AG08396 (cell line): ENCODE measurements around the gene MAST2.
"Not testable (repeated sequence)": the region's sequence is repeated elsewhere in the genome, so short reads cannot be mapped to it uniquely, and the experiment has no call there.

Experiments
- DNase-seq: peaks from one replicate; pipeline ENCODE4 v3.0.0; 2012; ENCODE audit warnings: low spot score, mixed read lengths

Gene MAST2

GRCh38 chr1:45894331-45894730, 90.9 kb downstream of the MAST2 start:
- DNase-seq: no peak

GRCh38 chr1:45894921-45895320, 91.5 kb downstream of the MAST2 start:
- no peak for DNase-seq

GRCh38 chr1:45895406-45895805, 92.0 kb downstream of the MAST2 start:
- no peak for DNase-seq

GRCh38 chr1:45906883-45907282, 103.5 kb downstream of the MAST2 start:
- no peak for DNase-seq

GRCh38 chr1:45908611-45909140, 105.3 kb downstream of the MAST2 start:
- no peak for DNase-seq

GRCh38 chr1:45911634-45912033, 108.2 kb downstream of the MAST2 start:
- DNase-seq: no peak

GRCh38 chr1:45913183-45913683, 109.8 kb downstream of the MAST2 start:
- peak; percentile 59 for DNase-seq

- DNase-seq: no peak
Observed at GRCh38 chr1:45913731-45914501, 110.5 kb downstream of the MAST2 start.

GRCh38 chr1:45914836-45915235, 111.4 kb downstream of the MAST2 start:
- no peak for DNase-seq

GRCh38 chr1:45922374-45922773, 119.0 kb downstream of the MAST2 start:
- DNase-seq: no peak

- no peak for DNase-seq
Observed at GRCh38 chr1:45922813-45923212, 119.4 kb downstream of the MAST2 start.

- DNase-seq: no peak
Observed at GRCh38 chr1:45923343-45923742, 119.9 kb downstream of the MAST2 start.

GRCh38 chr1:45924736-45925135, 121.3 kb downstream of the MAST2 start:
- no peak for DNase-seq

- DNase-seq: no peak
Observed at GRCh38 chr1:45925728-45926287, 122.4 kb downstream of the MAST2 start.

- no peak for DNase-seq
Observed at GRCh38 chr1:45926330-45926729, 122.9 kb downstream of the MAST2 start.

GRCh38 chr1:45927231-45927915, 124.0 kb downstream of the MAST2 start:
- DNase-seq: not testable (repeated sequence)

- no peak for DNase-seq
Observed at GRCh38 chr1:45928486-45929205, 125.2 kb downstream of the MAST2 start.

- peak; percentile 56 for DNase-seq
Observed at GRCh38 chr1:45929257-45929687, 125.9 kb downstream of the MAST2 start.

- DNase-seq: no peak
Observed at GRCh38 chr1:45930258-45931150, 127.1 kb downstream of the MAST2 start.

- not testable (repeated sequence) for DNase-seq
Observed at GRCh38 chr1:45932205-45932604, 128.8 kb downstream of the MAST2 start.

- DNase-seq: no peak
Observed at GRCh38 chr1:45934947-45935346, 131.5 kb downstream of the MAST2 start.
